ENCODE data around the gene SPATA9. TPM values are rescaled to one million over a fixed set of nuclear protein-coding genes. Genes with fewer than 3 reads are reported as not detected.
A peak's percentile ranks its signal among the peaks of the same experiment; 100 is the strongest.
"Not testable (repeated sequence)": the region's sequence is repeated elsewhere in the genome, so short reads cannot be mapped to it uniquely, and the experiment has no call there.

SPATA9 gene
- total and polyA plus RNA-seq, 7 donors, result 0.22 to 0.53 (median 0.22) TPM; not detected in 4

- Histone ChIP-seq H3K27me3 (ENCODE audit: insufficient read depth in 3 of 3, low read length in 2 of 3) (no peaks in the 10 kb centered on the region), H3K4me1 (peaks cover 7% of the 10 kb centered on the region), H3K4me3 (no peak overlapping the region), H3K36me3 (ENCODE audit: insufficient read depth in 1 of 2, low read depth in 1 of 2) (no peaks in the 10 kb centered on the region), H3K27ac (no peak overlapping the region), H3K9me3 (no peaks in the 10 kb centered on the region)
- TF ChIP-seq CTCF (IDR thresholded peaks at IDR 0.05), result no peak
- ATAC-seq, result no peak
- 67 to 88% (median 77%) methylated on average over 7 of the region's 7 CpGs for WGBS, 3 donors
- DNase-seq, result no peak
- intact Hi-C loops (cut with DNase I), result loop anchor here (5.0 to 10.0 kb wide), 4 partner anchors 204 to 1164 kb away; partner anchors contain the start of gene ERAP1 (in 1 of the 2)
These were observed 39.6 kb downstream of the SPATA9 start for GRCh38 chr5:95643152-95643551.

- intact Hi-C loops (cut with DNase I), result loop anchor here (5.0 to 10.0 kb wide), 4 partner anchors 206 to 1166 kb away; partner anchors contain the start of gene ERAP1 (in 1 of the 2)
These were observed 41.0 kb downstream of the SPATA9 start for GRCh38 chr5:95641741-95642220.

GRCh38 chr5:95638632-95639031 lies 44.2 kb downstream of the SPATA9 start:
- no peak overlapping the region for H3K27ac ChIP-seq
- no peaks in the 10 kb centered on the region for H3K9me3 ChIP-seq
- peaks cover 7% of the 10 kb centered on the region for H3K4me1 ChIP-seq
- no peak for ATAC-seq
- H3K27me3 ChIP-seq (ENCODE audit: insufficient read depth in 3 of 3, low read length in 2 of 3), result peaks cover 0 to 2% (median 0%) of the 10 kb centered on the region in 3 donors
- intact Hi-C loops (cut with DNase I), result no loop called here
- H3K4me3 ChIP-seq, result no peak overlapping the region
- no peak for TF ChIP-seq CTCF (IDR thresholded peaks at IDR 0.05)
- WGBS, 3 donors, result 71 to 78% (median 72%) methylated on average over 3 of the region's 3 CpGs
- no peaks in the 10 kb centered on the region for H3K36me3 ChIP-seq (ENCODE audit: insufficient read depth in 1 of 2, low read depth in 1 of 2)
- DNase-seq, result no peak

More at GRCh38 chr5:95641741-95642220, 41.0 kb downstream of the SPATA9 start:
- Histone ChIP-seq H3K4me3 (no peak overlapping the region), H3K4me1 (peaks cover 7% of the 10 kb centered on the region), H3K9me3 (no peaks in the 10 kb centered on the region), H3K27me3 (ENCODE audit: insufficient read depth in 3 of 3, low read length in 2 of 3) (no peaks in the 10 kb centered on the region), H3K36me3 (ENCODE audit: insufficient read depth in 1 of 2, low read depth in 1 of 2) (no peaks in the 10 kb centered on the region), H3K27ac (peak overlapping the region; percentile 23)
- ATAC-seq (peak in 2 of 4 donors; percentile 25 to 29), DNase-seq (no peak)
- no peak for TF ChIP-seq CTCF (IDR thresholded peaks at IDR 0.05)
- 38 to 65% (median 55%) methylated on average over 5 of the region's 5 CpGs for whole genome bisulfite sequencing, 3 donors

- Histone ChIP-seq H3K27ac (no peak overlapping the region), H3K36me3 (ENCODE audit: insufficient read depth in 1 of 2, low read depth in 1 of 2) (no peaks in the 10 kb centered on the region), H3K4me1 (peaks cover 3% of the 10 kb centered on the region), H3K9me3 (no peaks in the 10 kb centered on the region), H3K4me3 (no peak overlapping the region), H3K27me3 (ENCODE audit: insufficient read depth in 3 of 3, low read length in 2 of 3) (peaks cover 0 to 2% (median 0%) of the 10 kb centered on the region in 3 donors)
- no peak for ATAC-seq
- DNase-seq, result no peak
- intact Hi-C loops (cut with DNase I), result no loop called here
- TF ChIP-seq CTCF (IDR thresholded peaks at IDR 0.05), result no peak
- WGBS, 3 donors, result 78 to 89% (median 85%) methylated on average over 3 of the region's 3 CpGs
These were observed 48.7 kb downstream of the SPATA9 start for GRCh38 chr5:95634081-95634480.

- Histone ChIP-seq H3K27me3 (ENCODE audit: insufficient read depth in 3 of 3, low read length in 2 of 3) (peaks cover 0 to 2% (median 0%) of the 10 kb centered on the region in 3 donors), H3K27ac (no peak overlapping the region), H3K4me3 (no peak overlapping the region), H3K9me3 (no peaks in the 10 kb centered on the region), H3K4me1 (peaks cover 3% of the 10 kb centered on the region), H3K36me3 (ENCODE audit: insufficient read depth in 1 of 2, low read depth in 1 of 2) (no peaks in the 10 kb centered on the region)
- WGBS, 3 donors, result 96 to 98% (median 98%) methylated on average over 3 of the region's 3 CpGs
- no peak for DNase-seq
- no peak for ATAC-seq
- TF ChIP-seq CTCF (IDR thresholded peaks at IDR 0.05), result no peak
- intact Hi-C loops (cut with DNase I), result no loop called here
These were observed 49.1 kb downstream of the SPATA9 start for GRCh38 chr5:95633671-95634070.

- H3K36me3 ChIP-seq (ENCODE audit: insufficient read depth in 1 of 2, low read depth in 1 of 2); H3K9me3 ChIP-seq; H3K4me3 ChIP-seq; intact Hi-C loops (cut with DNase I); H3K27ac ChIP-seq; H3K27me3 ChIP-seq (ENCODE audit: insufficient read depth in 3 of 3, low read length in 2 of 3); H3K4me1 ChIP-seq; ATAC-seq; DNase-seq: not testable (repeated sequence)
- 90 to 100% (median 94%) methylated on average over 2 of the region's 2 CpGs for WGBS, 3 donors
These were observed 49.8 kb downstream of the SPATA9 start for GRCh38 chr5:95632942-95633341.

Data from psoas muscle (tissue), 8 donors.